Erythroblast (primary cell): Measurements from ENCODE around the gene PDE7B.

ENCODE experiments used
- GATA1 ChIP-seq: IDR thresholded peaks from 2 replicates; pipeline ENCODE4 v1.6.1; 2011; ENCODE audit warnings: low read depth, mild to moderate bottlenecking, control low read depth, low read length, moderate library complexity
- POLR2A ChIP-seq: IDR thresholded peaks from 2 replicates; pipeline ENCODE4 v1.6.1; 2011; ENCODE audit warnings: mild to moderate bottlenecking, low read length

GRCh38 chr6:136181512-136181833 is 330.0 kb downstream of the PDE7B start:
- TF ChIP-seq POLR2A, result no peak
- no peak for TF ChIP-seq GATA1
